MM.1S (cell line): ENCODE results near the gene GTF2H3.

Source experiments
- DNase-seq: peaks from one replicate; pipeline ENCODE4 v3.0.0-alpha.2; 2015
- H2AFZ ChIP-seq: fragments of 300-600 bp; sonication (generic); 2 replicates; pipeline ENCODE4 v1.6.0; 2016; ENCODE audit warnings: antibody characterized with exemption, low read length
- H3F3A ChIP-seq: fragments of 300-600 bp; sonication (generic); 2 replicates; pipeline ENCODE4 v1.6.1; 2016; ENCODE audit warnings: mild to moderate bottlenecking, antibody characterized with exemption, low read length, moderate library complexity, mixed read lengths; ENCODE audit not compliant: insufficient read depth
- H3K27ac ChIP-seq: fragments of 300-600 bp; sonication (generic); 2 replicates; pipeline ENCODE4 v1.5.1; 2016; ENCODE audit warnings: mild to moderate bottlenecking, low read length
- H3K27me3 ChIP-seq: fragments of 300-600 bp; sonication (generic); replicated peaks from 2 replicates; pipeline ENCODE4 v1.6.0; 2016; ENCODE audit warnings: low read length; ENCODE audit not compliant: insufficient read depth
- H3K36me3 ChIP-seq: fragments of 300-600 bp; sonication (generic); replicated peaks from 2 replicates; pipeline ENCODE4 v1.6.1; 2016; ENCODE audit warnings: mild to moderate bottlenecking, low read length, mixed read lengths; ENCODE audit not compliant: insufficient read depth
- H3K4me1 ChIP-seq: fragments of 300-600 bp; sonication (generic); 2 replicates; pipeline ENCODE4 v1.6.1; 2016; ENCODE audit warnings: low read length, mixed read lengths
- H3K4me2 ChIP-seq: fragments of 300-600 bp; sonication (generic); 2 replicates; pipeline ENCODE4 v1.6.0; 2016; ENCODE audit warnings: low read depth, low read length
- H3K4me3 ChIP-seq: fragments of 300-600 bp; sonication (generic); 2 replicates; pipeline ENCODE4 v1.5.1; 2016; ENCODE audit warnings: low read length, mixed read lengths
- H3K79me2 ChIP-seq: fragments of 300-600 bp; sonication (generic); 2 replicates; pipeline ENCODE4 v1.6.1; 2016; ENCODE audit warnings: mixed run types, low read length, mixed read lengths
- H3K9ac ChIP-seq: fragments of 300-600 bp; sonication (generic); 2 replicates; pipeline ENCODE4 v1.6.1; 2016; ENCODE audit warnings: low read length, mixed read lengths
- H3K9me2 ChIP-seq: fragments of 300-600 bp; sonication (generic); replicated peaks from 2 replicates; pipeline ENCODE4 v1.6.1; 2016; ENCODE audit warnings: mild to moderate bottlenecking, low read length, mixed read lengths; ENCODE audit not compliant: insufficient read depth
- H3K9me3 ChIP-seq: fragments of 300-600 bp; sonication (generic); replicated peaks from 2 replicates; pipeline ENCODE4 v1.6.1; 2016; ENCODE audit warnings: mild to moderate bottlenecking, low read length, mixed read lengths; ENCODE audit not compliant: insufficient read depth
- H4K20me1 ChIP-seq: fragments of 300-600 bp; sonication (generic); 2 replicates; pipeline ENCODE4 v1.6.1; 2016; ENCODE audit warnings: mild to moderate bottlenecking, low read length, moderate library complexity, mixed read lengths; ENCODE audit not compliant: insufficient read depth
- EZH2 ChIP-seq: fragments of 300-600 bp; sonication (generic); optimal IDR thresholded peaks from 2 replicates; pipeline ENCODE3; 2017; ENCODE audit warnings: low read depth, mild to moderate bottlenecking, antibody characterized with exemption, low read length, mixed read lengths
- EZH2phosphoT487 ChIP-seq: fragments of 300-600 bp; sonication (generic); IDR thresholded peaks from 2 replicates; pipeline ENCODE4 v1.6.1; 2018; ENCODE audit warnings: antibody characterized with exemption, low read length
- TF ChIP-seq, protein P1 (sequence below): fragments of 300-600 bp; sonication (generic); IDR thresholded peaks from 2 replicates; pipeline ENCODE4 v1.5.1; 2016; ENCODE audit warnings: antibody characterized with exemption, low read length, mixed read lengths

Gene GTF2H3

DNA sequence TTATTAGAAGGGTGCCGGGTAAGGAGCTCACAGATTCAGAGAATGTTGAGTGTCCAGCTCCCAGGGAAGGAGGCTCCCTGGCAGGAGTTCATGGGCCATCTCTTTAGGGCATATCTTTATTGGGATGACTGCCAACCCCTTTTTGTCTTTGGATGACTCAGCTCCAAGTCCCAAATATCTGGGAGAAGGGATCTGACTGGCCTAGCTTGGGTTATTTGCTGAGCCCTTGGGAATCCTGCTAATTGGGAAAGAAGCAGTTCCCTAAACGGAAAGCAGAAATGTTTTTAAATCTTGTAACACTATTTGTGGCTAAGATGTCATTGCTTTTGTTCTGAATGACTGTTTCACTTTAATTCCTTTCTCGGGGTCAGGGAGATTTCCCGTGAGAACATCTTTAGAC, 19.1 kb upstream of the GTF2H3 start:
- Histone ChIP-seq H3K27me3 (no peaks in the 10 kb centered on the region), H3K27ac (no peak overlapping the region), H3K4me2 (no peak overlapping the region), H4K20me1 (no peaks in the 10 kb centered on the region), H3K4me1 (no peaks in the 10 kb centered on the region), H3K9me2 (no peaks in the 10 kb centered on the region), H3K9me3 (no peaks in the 10 kb centered on the region), H3K36me3 (no peaks in the 10 kb centered on the region), H3F3A (no peaks in the 10 kb centered on the region), H3K79me2 (no peaks in the 10 kb centered on the region), H3K4me3 (no peak overlapping the region), H2AFZ (no peak overlapping the region), H3K9ac (no peak overlapping the region)
- TF ChIP-seq EZH2 (no peak), EZH2phosphoT487 (no peak)
- DNase-seq: no peak

- Histone ChIP-seq H3K4me3 (no peak overlapping the region), H3K36me3 (no peaks in the 10 kb centered on the region), H3F3A (no peaks in the 10 kb centered on the region), H3K9me3 (no peaks in the 10 kb centered on the region), H3K4me1 (no peaks in the 10 kb centered on the region), H2AFZ (no peak overlapping the region), H3K79me2 (no peaks in the 10 kb centered on the region), H3K27ac (no peak overlapping the region), H3K9me2 (no peaks in the 10 kb centered on the region), H4K20me1 (no peaks in the 10 kb centered on the region), H3K4me2 (no peak overlapping the region), H3K9ac (no peak overlapping the region), H3K27me3 (no peaks in the 10 kb centered on the region)
- TF ChIP-seq, protein P1, sequence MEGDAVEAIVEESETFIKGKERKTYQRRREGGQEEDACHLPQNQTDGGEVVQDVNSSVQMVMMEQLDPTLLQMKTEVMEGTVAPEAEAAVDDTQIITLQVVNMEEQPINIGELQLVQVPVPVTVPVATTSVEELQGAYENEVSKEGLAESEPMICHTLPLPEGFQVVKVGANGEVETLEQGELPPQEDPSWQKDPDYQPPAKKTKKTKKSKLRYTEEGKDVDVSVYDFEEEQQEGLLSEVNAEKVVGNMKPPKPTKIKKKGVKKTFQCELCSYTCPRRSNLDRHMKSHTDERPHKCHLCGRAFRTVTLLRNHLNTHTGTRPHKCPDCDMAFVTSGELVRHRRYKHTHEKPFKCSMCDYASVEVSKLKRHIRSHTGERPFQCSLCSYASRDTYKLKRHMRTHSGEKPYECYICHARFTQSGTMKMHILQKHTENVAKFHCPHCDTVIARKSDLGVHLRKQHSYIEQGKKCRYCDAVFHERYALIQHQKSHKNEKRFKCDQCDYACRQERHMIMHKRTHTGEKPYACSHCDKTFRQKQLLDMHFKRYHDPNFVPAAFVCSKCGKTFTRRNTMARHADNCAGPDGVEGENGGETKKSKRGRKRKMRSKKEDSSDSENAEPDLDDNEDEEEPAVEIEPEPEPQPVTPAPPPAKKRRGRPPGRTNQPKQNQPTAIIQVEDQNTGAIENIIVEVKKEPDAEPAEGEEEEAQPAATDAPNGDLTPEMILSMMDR: no peak
- TF ChIP-seq EZH2phosphoT487 (no peak), EZH2 (no peak)
- DNase-seq: no peak
Measured at GRCh38 chr12:123617144-123617543, 16.5 kb upstream of the GTF2H3 start.

GRCh38 chr12:123617580-123617979, 16.0 kb upstream of the GTF2H3 start:
- TF ChIP-seq, protein P1: no peak
- TF ChIP-seq EZH2: no peak
- no peak for TF ChIP-seq EZH2phosphoT487
- no peak overlapping the region for H2AFZ ChIP-seq
- H3K9ac ChIP-seq: no peak overlapping the region
- no peaks in the 10 kb centered on the region for H4K20me1 ChIP-seq
- H3K36me3 ChIP-seq: no peaks in the 10 kb centered on the region
- no peaks in the 10 kb centered on the region for H3K79me2 ChIP-seq
- no peak for DNase-seq
- no peak overlapping the region for H3K4me2 ChIP-seq
- no peak overlapping the region for H3K27ac ChIP-seq
- H3K9me3 ChIP-seq: no peaks in the 10 kb centered on the region
- H3K9me2 ChIP-seq: no peaks in the 10 kb centered on the region
- no peaks in the 10 kb centered on the region for H3K27me3 ChIP-seq
- H3F3A ChIP-seq: no peaks in the 10 kb centered on the region
- no peaks in the 10 kb centered on the region for H3K4me1 ChIP-seq
- no peak overlapping the region for H3K4me3 ChIP-seq

DNA sequence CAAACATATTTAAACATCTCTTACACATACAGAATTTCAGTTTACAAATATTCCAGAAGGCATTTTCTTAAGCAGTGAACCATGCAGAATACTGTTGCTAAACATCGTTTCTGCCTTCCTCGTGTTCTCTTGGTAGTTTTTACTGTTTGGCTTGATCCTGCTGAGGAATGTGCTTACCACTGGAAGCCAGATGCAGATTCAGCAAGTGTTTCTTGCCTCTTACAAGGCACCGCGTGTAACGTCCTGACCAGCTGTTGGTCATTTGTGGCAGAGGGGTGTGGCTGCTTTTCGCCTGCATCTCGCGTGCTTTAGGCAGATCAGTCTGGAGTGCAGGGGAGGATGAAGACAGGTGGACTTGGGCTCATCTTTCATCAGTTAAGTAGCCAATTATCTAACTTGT, 12.5 kb upstream of the GTF2H3 start:
- no peak overlapping the region for H2AFZ ChIP-seq
- H3K79me2 ChIP-seq: no peaks in the 10 kb centered on the region
- H3K27me3 ChIP-seq: no peaks in the 10 kb centered on the region
- no peak overlapping the region for H3K4me3 ChIP-seq
- H3K27ac ChIP-seq: no peak overlapping the region
- no peak for TF ChIP-seq EZH2phosphoT487
- TF ChIP-seq EZH2: no peak
- TF ChIP-seq, protein P1: no peak
- H3K9ac ChIP-seq: no peak overlapping the region
- H4K20me1 ChIP-seq: no peaks in the 10 kb centered on the region
- no peaks in the 10 kb centered on the region for H3K36me3 ChIP-seq
- H3F3A ChIP-seq: no peaks in the 10 kb centered on the region
- H3K4me1 ChIP-seq: no peaks in the 10 kb centered on the region
- H3K9me2 ChIP-seq: no peaks in the 10 kb centered on the region
- H3K4me2 ChIP-seq: no peak overlapping the region
- no peak for DNase-seq
- H3K9me3 ChIP-seq: no peaks in the 10 kb centered on the region
